ENCODE data around the gene NFXL1.

DNA sequence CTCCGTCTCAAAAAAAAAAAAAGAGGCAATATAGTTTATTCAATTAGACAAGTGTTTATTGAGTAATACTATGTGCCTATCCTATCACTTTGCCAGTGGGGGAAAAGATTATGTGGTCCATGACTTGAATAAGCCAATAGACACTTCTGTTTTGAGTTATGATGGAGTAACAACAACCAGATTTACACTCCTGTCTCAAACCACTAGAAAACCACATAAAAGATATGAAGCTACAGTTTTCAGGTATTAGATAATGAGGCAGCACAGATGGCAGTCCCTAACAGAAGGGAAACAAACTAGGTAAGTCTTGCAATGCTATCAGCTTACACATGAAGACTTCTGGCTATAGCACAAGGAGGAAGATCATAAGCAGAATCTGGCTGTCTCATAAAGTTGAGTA is 22.5 kb downstream of the NFXL1 start:
- no peak for TF ChIP-seq POLR2A (IDR thresholded peaks at IDR 0.05)
- TF ChIP-seq CTCF (IDR thresholded peaks at IDR 0.05) = no peak
- TF ChIP-seq EP300 (IDR thresholded peaks at IDR 0.05) = no peak
